ENCODE results near the gene SYMPK.
"Not testable (repeated sequence)": the region's sequence is repeated elsewhere in the genome, so short reads cannot be mapped to it uniquely, and the experiment has no call there.

The SYMPK gene

DNA sequence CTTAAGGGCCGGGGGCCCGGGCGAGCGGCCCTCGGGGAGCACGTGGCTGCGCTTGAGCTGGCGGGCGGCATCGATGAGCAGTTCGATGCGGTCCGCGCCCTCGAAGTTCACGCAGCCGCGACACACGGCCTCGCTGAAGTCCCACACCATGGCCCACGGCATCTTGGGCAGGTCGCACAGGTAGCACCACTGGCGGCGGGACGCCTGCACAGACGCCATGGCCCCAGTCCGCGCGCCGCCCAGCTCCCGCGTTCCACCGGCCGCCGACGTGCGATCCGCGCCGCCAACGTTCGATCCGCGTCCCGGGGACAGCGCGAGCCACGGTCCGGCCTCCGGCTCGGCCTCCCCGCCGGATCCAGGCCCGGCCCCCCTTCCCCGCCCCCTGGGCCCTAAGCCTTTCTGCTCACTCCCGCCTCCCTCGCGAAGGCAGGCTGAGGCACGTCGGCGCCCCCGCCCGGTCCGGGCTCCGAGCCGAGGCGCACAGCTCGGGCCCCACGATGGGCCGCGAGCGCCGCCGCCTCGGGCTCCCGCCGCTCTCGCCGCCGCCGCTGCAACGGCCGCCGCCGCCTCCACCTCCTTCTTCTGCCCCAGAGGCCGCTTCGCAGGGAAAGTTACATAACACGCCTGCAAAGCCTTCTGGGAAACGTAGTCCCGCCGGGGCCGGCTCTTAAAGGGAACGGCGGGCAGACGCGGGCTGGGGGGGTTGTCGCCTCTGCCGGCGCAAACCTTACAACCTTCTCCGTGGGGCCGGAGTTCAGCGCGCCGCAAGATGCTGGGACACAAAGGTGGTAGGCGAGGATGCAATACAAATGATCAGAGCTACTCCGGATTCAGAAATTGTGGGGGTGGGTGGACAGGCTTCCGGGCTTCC lies 22.8 kb upstream of the SYMPK start, which contains the start of gene IRF2BP1:
TSS of gene IRF2BP1 (minus strand) at position 586 of the 871 bp plus-strand sequence. CDS start at position 219, 367 bp downstream.
- peak; percentile 88 for DNase-seq

DNA sequence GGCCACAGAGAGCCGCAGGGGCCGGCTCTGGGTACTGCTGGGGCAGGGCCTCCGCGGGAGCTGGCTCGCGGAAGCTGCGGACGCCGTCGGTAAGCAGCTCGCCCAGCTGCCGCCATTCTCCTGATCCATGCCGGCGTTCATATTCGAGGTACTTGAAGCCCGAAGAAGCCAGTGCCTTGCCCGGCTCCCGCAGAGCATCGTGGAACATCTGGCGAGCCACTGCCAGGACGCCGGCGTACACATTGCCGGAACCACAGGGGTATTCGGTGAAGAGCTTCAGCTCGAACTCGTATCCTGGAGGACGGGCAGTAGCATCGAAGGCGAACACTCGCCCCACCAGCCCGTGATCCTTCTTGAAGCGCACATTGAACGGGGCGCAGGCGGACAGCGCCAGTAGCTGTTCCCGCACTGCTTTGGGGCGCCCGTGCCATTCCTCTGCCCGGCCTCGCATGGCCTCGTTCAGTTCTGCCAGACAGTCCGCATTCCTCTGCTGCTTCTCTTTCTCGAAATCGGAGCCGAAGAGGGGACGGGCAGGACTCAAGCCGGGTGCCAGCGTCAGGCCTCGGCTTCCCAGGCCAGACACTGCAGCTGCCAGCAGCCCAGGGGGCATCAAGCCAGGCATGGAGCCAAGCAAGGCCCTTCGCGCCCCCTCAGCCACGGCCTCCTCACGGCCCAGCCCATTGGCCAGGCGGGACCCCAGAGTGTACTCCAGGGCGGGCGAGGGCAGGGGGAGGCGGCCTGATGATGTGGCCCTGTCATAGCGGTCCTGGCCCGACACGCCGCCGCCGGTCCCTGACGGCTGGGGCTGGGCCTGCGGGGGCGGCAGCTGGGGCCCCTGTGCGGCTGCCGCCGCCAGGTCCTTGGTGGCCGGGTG lies 22.0 kb upstream of the SYMPK start:
- DNase-seq: no peak

DNA sequence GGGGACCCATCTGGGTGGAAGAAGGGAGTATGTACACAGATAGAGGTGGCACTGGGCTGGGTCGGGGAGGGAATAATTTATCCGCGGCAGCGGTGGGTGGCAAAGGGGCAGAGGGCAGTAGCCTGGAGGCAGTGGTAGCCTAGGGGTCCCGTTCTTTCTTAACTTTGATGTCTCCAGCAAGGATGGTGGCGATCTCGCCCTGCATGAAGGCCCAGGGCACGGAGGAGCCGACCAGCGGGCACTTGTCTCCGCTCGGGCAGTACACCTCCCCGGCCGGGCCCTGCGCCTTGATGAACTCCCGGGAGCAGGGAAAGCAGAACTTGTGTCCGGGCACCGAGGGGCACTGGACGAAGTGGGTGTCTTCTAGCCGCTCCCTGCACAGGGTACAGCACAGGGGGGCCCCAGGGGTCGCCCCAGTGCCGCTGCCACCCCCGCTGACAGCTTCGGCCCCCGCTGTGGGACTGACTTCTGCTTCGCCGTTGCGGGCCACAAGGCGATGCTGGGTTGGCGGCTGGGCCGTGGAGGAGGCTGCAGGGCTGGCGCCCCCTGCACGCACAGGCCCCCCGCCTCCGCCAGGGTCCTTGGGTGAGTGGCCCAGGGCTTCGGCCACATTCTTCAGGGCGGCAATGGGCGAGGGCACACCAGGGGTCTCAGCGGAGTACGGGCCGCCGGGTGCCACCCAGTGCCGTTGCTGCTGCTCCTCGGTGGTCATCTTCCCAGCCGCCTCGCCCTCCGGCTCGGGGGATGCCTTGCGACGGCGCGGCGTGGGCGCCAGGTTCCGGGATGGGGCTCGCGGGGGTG lies 21.1 kb upstream of the SYMPK start:
- DNase-seq: no peak

DNA sequence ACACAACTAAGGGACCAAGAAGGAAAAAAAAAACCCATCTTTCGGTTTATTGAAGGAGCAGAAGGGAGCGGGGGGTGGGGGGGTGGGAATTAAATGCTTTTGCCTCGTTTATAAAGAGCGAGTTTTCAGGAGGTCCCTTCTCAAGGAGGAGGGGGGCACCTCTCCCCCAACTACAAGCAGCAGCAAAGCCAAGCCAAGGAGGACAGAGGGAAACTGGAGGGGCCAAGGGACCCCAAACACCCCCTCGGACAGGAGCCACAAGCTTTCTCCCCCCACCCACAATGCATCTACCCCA lies 20.6 kb upstream of the SYMPK start:
- no peak for DNase-seq

DNA sequence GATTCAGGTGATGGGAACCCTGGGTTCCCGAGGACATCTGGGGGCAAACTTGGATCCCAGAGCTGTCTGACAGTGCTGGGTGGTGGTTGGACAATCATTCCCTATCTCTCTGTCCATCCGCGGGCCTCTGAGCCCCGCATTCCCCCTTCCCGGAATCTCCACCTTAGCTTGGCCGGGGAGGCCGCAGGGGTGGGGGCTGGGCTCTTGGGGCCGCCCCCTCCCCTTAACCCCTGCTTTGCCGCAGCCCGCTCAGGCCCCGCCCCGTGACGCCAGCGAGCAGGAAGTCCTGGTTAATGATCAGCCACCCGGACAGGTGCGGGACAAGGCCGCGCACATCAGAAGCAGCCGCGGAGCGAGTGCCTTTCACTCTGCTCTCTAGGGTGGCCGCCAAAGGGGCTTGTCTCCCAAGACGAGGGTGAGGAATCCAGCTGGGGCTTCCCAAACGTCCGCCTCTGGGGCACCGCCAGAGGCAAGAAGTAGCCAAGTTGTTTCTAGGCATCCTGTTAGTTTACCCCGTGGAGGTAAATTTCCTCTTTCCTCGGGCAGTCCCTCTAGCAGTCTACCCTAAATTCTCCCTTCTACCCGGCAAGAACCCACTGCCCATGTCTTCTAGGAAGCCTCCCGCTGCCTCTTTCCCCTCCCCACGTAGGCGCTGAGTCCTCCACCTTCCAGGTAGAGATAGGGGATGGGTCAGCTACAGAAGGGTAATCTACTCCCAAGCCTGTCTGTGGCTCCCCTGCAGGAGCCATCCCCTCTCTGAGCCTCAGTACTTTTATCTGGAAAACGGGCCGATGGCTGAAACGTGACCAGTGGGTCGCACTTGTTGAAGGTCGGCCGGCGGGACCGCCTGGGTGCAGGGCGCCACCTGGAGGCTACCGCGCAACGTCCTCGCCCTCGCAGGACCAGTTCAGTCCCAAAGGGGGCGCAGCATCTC lies 20.0 kb upstream of the SYMPK start:
- DNase-seq: peak; percentile 67

DNA sequence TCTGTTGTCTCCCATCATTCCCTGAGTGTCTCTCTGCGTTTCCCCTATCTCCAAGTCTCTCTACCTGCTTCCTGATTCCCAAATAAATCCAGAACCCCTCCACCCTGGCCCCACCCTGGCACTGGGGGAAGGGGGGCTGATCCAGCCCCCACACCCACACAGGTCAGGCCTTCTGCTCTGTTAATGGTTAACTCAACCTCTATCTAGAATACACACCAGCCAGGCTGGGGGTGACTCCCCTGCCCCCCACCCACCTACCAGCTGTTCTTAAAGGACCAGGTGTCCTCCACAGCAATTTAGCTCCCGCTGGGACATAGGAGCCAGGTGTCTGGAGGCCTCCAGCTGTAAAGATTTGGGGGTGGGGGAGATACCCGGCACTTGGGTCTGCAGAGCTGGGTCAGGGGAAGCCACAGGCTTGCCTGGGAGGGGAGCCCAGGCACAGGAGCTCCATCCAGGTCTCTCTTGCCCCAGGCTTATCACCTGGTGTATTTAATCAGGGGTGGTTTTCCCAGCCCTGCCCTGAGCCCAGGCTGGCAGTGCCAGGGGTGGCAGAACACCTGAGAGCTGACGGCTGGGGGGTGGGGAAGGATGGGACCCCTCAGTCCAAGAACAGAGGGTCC lies 19.1 kb upstream of the SYMPK start:
- no peak for DNase-seq

DNA sequence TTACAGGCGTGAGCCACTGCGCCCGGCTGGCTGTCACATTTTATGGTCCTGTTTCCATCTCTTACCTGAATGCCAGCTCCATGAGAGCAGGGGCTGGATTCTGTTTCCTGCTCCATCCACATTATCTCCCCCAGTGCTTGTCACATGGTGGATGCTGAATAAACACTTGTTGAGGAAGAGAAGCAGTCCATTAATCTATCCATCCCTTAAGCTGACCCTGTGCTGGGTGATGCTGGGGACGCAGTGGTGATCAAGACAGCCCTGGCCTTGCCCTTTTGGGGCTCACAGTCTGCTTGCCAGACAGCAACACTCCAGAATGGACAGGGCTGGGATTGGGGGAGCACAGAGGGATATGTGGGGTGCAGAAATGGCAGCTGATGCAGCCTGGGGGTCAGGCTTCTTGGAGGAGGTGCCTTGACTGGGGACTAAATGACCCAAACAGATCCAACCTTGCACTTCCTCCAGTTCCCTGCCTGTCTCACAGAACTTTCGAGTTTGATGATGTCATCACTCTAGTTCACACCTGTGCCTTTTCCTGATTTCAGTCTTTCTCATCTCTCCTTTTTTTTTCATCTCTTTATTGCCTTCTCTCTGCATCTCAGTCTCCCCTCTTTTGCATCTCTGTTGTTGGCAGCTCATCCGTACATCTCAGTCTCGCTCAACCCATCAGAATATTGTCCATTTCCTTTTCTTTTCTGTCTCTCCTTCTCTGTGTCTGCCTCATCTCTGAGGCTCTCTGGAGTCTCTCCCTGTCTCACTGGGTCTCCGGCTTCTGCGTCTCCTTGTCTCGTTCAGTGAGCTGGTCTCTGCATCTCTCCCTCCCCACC lies 18.3 kb upstream of the SYMPK start:
- DNase-seq: no peak

DNA sequence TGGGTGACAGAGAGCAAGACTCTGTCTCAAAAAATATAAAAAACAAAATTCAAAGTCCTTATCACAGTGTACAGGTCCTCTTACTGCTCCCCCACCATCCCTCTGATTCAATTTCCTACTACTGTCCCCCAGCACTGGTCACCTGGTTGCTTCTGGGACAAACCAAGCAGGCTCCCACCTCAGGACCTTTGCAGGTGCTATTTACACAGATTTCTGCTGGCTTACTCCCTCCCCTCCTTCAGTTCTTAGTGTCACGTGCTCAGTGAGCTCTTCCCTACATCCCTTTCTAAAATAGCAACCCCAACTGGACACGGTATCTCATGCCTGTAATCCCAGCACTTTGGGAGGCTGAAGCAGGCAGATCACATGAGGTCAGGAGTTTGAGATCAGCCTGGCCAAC lies 17.0 kb upstream of the SYMPK start:
- no peak for DNase-seq

DNA sequence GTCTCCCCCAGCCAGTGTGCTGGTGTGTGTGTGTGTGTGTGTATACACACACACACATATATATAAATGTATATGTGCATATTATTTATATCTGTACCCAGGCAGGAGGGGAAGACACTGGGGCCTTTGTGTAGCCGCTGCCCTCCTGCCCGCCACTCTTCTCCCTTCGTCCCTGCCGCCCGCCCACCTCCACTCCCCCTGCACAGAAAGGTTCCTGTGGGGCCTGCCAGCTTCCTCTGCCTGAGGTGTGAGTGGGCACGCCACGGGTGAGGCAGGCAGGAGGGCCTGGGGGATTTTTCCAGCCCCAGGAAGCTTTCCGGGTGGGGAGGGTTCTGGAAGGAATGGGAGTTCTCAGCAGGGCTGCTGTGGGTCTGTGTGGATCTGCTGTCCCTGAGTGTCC lies 16.1 kb upstream of the SYMPK start:
- no peak for DNase-seq

DNA sequence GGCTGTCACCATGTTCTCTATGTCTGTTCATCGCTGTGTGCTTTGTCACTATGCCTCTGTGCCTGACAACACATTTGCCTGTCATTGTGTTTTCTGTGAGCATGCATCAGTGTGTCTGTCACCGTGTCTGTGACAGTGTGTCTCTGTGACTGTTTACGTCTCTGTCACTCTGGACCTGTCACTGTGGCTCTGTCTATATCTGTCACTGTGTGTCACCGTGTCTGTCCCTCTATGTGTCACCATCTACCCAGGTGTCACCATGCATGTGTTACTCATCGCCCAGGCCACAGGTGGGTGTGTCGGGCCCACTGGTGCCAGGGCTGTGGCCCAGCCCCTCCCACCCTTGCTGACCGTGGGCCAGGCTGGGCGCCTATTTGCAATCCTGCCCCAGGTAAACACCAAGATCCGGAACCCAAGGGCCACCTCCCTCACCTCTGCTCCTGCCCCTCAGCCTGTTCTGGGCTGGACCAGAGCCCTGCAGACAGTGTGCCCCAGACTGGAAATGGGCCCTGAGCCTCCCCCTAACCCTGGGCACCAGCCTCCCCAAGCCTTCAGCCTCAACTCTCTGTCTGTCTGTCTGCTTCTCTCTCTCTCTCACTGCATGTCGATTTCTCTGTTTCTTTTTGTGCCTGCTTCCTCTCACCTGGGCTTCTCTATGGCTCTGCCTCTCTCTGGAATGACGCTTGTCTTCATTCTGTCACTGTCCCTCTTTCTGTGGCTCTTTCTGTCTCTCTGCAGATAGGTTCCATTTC lies 15.3 kb upstream of the SYMPK start:
- DNase-seq: no peak

DNA sequence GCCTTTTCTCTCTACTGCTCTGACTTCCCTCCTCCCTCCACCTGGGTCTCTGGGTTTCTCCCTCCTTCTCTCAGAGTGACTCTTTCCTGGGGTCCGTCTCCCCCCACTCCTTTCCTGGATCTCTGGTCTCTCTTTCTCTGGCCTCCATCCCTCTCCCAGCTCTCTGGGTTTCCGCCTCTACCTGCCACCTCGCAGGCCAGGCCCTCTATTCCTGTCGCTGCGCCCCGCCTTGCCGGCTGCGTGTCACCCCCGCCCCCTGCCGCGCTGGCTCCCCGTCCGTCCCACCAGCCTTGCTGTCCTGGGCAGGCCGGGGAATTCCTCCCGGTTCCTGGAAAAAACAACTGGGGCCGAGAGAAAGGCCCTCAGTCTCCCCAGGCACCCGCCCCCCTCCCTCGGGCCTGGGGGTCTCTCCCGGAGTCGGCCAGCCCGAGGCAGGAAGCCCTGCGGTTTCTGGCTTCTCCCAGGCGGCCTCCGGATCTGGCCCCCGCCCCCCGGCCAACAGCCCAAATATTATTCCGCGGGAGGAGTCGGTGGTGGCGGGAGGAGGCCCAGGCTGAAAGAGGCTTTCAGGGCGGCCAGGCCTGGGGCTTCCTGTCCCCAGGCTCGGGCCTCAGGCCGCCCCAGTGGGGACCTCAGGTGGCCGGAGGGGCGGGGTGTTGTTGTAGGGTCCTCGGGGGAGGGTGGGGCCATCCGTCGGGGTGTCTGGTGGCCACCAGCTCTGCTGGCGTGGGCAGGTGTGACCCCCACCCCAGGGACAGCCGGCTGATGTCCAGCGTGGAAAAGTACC lies 13.7 kb upstream of the SYMPK start:
- no peak for DNase-seq

DNA sequence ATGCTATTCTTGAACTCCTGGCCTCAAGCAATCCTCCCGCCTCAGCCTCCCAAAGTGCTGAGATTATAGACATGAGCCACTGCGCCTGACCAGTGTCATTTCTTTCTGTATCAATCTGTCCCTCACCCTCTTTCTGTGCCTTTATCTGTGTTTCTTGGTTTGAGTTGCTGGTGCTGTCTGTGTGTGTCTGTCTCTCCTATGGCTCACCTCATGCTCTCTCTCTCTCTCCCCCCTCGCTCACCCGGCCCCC lies 13.1 kb upstream of the SYMPK start:
- DNase-seq: no peak

DNA sequence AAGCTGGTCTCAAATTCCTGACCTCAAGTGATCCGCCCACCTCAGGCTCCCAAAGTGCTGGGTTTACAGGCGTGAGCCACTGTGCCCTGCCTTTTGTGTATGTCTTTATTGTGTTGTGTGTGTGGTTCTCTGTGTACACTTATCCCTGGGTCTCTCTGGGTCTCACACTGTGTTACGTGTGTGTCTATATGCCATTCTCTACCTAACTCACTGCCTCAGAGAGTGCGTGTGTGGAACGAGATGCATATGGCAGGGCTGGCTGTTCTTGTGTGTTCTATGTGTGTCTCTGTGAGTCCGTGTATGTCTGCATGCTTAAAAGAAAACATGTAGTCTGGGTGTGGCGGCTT lies 11.6 kb upstream of the SYMPK start:
- DNase-seq: no peak

DNA sequence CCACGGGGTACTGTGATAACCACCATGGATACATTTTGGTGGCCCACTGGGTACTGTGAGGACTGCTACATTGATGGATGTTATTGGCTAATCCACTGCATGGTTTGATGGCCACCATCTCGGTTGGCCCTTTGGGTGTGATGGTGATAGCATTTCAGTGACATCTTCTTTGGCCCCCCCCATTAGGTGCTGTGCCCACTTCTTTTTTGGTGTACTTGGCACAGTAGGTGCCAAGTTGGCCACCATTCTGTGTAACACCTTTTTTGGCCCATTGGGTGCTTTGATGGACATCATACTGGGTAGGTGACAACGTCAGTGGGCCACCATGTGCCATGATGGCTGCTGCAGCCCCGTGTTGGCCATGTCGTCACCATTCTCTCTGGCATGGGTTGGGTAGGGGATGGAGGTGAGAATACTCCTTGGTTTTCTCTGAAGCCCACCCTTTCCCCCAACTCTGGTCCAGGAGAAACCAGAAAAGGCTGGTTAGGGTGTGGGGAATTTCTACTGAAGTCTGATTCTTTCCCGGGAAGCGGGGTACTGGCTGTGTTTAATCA lies 10.3 kb upstream of the SYMPK start:
- no peak for DNase-seq

DNA sequence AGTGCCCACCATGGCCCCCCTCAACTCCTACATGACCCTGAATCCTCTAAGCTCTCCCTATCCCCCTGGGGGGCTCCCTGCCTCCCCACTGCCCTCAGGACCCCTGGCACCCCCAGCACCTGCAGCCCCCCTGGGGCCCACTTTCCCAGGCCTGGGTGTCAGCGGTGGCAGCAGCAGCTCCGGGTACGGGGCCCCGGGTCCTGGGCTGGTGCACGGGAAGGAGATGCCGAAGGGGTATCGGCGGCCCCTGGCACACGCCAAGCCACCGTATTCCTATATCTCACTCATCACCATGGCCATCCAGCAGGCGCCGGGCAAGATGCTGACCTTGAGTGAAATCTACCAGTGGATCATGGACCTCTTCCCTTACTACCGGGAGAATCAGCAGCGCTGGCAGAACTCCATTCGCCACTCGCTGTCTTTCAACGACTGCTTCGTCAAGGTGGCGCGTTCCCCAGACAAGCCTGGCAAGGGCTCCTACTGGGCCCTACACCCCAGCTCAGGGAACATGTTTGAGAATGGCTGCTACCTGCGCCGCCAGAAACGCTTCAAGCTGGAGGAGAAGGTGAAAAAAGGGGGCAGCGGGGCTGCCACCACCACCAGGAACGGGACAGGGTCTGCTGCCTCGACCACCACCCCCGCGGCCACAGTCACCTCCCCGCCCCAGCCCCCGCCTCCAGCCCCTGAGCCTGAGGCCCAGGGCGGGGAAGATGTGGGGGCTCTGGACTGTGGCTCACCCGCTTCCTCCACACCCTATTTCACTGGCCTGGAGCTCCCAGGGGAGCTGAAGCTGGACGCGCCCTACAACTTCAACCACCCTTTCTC lies 9.4 kb upstream of the SYMPK start:
- DNase-seq: no peak

DNA sequence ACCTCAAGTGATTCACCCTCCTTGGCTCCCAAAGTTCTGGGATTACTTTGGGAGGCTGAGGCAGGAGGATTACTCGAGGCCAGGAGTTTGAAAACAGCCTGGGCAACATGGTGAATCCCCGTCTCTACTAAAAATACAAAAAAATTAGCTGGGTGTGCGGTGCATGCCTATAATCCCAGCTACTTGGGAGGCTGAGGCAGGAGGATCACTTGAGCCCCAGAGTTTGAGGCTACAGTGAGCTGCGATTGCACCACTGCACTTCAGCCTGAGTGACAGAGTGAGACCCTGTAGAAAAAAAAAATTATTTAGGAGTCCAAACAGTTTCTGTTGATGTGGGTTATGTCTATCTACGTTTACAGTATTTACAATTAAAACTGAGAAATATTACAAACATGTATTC lies 7.9 kb upstream of the SYMPK start:
- DNase-seq: no peak

DNA sequence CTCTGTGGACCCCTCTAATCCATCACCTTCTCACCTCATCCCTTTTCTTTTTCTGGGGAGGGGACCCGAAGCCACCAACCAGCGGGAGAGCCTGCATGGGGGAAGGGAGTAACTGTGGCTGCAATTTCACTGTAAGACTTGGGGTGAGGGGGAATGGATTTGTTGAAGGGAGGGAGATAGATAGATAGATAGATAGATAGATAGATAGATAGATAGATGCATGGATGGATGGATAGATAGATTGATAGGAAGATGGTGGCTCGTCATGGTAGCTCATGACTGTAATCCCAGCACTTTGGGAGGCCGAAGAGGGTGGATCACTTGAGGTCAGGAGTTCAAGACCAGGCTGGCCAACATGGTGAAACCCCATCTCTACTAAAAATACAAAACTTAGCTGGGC lies 4.3 kb upstream of the SYMPK start:
- DNase-seq: not testable (repeated sequence)

Data from NCI-H1694 (cell line).